Ectodermal cell (in vitro differentiated cells): Measurements from ENCODE around the gene ZNF792.
"Not testable (repeated sequence)": the region's sequence is repeated elsewhere in the genome, so short reads cannot be mapped to it uniquely, and the experiment has no call there.

Experiments used
- H3K27ac ChIP-seq: 2 replicates; pipeline ENCODE4 v1.7.0; 2013; ENCODE audit warnings: mild to moderate bottlenecking, low read depth, low read length; ENCODE audit not compliant: insufficient read depth, poor library complexity, severe bottlenecking
- H3K27me3 ChIP-seq: 2 replicates; pipeline ENCODE4 v1.7.0; 2013; ENCODE audit warnings: mild to moderate bottlenecking, low read length; ENCODE audit not compliant: insufficient read depth, control insufficient read depth, poor library complexity, severe bottlenecking
- H3K36me3 ChIP-seq: one replicate; pipeline ENCODE4 v1.7.0; 2013; ENCODE audit warnings: low read length; ENCODE audit not compliant: control insufficient read depth, insufficient read depth
- H3K4me1 ChIP-seq: one replicate; pipeline ENCODE4 v1.7.0; 2013; ENCODE audit warnings: low read length; ENCODE audit not compliant: control insufficient read depth, insufficient read depth
- H3K4me3 ChIP-seq: 2 replicates; pipeline ENCODE4 v1.7.0; 2013; ENCODE audit warnings: low read depth, low read length, control low read depth; ENCODE audit not compliant: insufficient read depth
- H3K9me3 ChIP-seq: 2 replicates; pipeline ENCODE4 v1.7.0; 2013; ENCODE audit warnings: mild to moderate bottlenecking, low read length, moderate library complexity; ENCODE audit not compliant: control insufficient read depth
- WGBS, 2 experiments: methylation state at CpG; one replicate each; pipeline ENCODE4 v1.1.7; 2013; ENCODE audit warnings: missing lambda C conversion rate in 2 of 2; 5-methylcytosine and 5-hydroxymethylcytosine counted together

ZNF792 gene

DNA sequence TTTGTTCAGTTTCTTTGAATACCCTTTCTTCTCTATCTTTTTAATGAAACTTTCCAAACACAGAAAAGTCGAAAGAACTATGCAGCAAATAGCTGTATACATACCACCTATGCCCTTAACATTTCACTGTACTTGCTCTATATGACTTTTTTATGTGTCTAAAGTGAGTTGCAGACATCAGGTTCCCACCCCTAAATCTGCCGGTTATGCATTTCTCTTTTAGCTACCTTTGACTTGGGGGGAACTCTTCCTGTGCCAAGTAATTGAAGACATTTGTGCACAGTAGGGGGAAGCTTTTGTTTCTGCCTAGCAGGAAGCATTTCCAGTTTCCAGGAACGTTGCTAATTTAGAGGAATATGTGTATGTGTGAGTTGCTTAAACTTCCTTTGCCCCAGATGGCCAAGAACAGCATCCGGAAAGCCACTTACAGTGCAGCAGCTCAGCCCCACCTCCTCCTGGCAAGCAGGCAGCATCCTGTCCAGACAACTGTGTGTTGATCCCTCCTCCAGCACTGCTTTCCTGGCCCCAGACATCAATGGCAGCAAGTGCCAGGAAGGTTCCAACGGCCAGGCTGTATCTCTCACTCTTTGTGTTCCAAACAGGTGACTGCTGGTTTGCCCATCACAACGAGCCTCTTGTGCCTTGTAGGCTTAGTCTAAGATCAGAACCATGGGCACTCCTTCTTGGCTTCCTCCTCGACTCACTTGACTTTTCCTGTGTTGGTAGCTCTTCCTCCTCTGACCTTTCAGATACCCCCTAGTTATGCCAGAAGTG, 21.4 kb upstream of the ZNF792 start:
- H3K4me1 ChIP-seq = no peaks in the 10 kb centered on the region
- 52 to 54% methylated on average over 7 of the region's 7 CpGs for WGBS, 2 experiments
- no peak overlapping the region for H3K4me3 ChIP-seq
- H3K27me3 ChIP-seq = no peaks in the 10 kb centered on the region
- no peaks in the 10 kb centered on the region for H3K9me3 ChIP-seq
- H3K36me3 ChIP-seq = no peaks in the 10 kb centered on the region
- no peak overlapping the region for H3K27ac ChIP-seq

DNA sequence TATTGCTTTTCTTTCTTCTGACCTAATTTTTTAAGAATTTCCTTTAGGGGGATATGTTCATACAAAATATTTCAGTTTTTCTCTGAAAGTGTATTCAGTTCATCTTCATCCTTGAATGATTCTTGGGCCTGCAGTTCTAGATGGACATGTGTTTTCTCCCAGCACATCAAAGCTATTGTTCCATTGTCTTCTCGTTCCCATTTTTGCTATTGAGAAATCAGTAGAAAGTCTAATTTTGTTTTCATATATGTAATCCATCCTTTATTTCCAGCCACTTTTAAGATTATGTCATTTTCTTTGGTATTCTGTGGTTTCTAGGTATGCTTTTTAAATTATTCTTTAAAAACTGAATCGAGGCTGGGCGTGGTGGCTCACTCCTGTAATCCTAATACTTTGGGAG, 20.3 kb upstream of the ZNF792 start:
- Histone ChIP-seq H3K27ac (no peak overlapping the region), H3K4me3 (no peak overlapping the region), H3K27me3 (no peaks in the 10 kb centered on the region), H3K36me3 (no peaks in the 10 kb centered on the region), H3K9me3 (no peaks in the 10 kb centered on the region), H3K4me1 (no peaks in the 10 kb centered on the region)
- whole genome bisulfite sequencing, 2 experiments = 96 to 100% methylated on average over 2 to 3 of the region's 3 CpGs

DNA sequence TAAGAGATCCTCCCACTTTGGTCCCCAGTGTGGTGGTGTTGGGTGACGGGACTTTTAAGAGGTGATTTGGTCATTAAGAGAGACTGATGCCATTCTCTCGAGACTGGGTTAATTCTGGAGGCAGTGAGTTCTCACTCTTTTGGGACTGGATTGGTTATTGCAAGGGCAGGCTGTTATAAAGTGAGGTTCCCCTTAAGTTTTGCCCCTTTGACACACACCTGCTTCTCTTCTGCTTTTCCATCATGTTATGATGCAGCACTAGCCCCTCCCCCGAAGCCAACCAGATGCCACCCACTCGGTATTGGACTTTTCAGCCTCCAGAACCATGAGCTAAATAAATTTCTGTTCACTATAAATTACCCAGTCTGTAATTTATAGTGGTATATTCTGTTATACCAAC, 19.8 kb upstream of the ZNF792 start:
- Histone ChIP-seq H3K4me1 (no peaks in the 10 kb centered on the region), H3K27ac (no peak overlapping the region), H3K9me3 (no peaks in the 10 kb centered on the region), H3K4me3 (no peak overlapping the region), H3K27me3 (no peaks in the 10 kb centered on the region), H3K36me3 (no peaks in the 10 kb centered on the region)
- whole genome bisulfite sequencing, 2 experiments = 90 to 99% methylated on average over 4 of the region's 4 CpGs

DNA sequence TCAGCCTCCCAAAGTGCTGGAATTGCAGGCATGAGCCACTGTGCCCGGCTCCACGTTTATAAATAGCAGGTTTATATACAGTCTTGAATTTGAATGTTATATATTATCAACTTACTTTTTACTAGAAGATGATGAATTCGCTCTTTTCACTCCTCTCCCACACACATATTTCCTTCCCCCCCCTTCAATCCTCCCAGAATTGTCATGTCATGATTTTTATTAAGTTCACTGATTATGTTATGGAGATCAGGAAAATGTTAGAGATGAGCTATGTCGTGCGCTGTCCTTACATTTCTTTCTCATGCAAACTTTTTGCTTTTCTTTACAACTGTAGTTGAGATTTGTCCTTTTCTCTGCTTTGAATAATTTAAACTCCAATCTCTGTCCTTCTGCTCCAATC, 18.2 kb upstream of the ZNF792 start:
- H3K27me3 ChIP-seq = no peaks in the 10 kb centered on the region
- no peaks in the 10 kb centered on the region for H3K36me3 ChIP-seq
- WGBS, 2 experiments = 82 to 92% methylated on average over 2 to 4 of the region's 5 CpGs
- no peaks in the 10 kb centered on the region for H3K4me1 ChIP-seq
- no peak overlapping the region for H3K27ac ChIP-seq
- H3K9me3 ChIP-seq = no peaks in the 10 kb centered on the region
- H3K4me3 ChIP-seq = no peak overlapping the region

DNA sequence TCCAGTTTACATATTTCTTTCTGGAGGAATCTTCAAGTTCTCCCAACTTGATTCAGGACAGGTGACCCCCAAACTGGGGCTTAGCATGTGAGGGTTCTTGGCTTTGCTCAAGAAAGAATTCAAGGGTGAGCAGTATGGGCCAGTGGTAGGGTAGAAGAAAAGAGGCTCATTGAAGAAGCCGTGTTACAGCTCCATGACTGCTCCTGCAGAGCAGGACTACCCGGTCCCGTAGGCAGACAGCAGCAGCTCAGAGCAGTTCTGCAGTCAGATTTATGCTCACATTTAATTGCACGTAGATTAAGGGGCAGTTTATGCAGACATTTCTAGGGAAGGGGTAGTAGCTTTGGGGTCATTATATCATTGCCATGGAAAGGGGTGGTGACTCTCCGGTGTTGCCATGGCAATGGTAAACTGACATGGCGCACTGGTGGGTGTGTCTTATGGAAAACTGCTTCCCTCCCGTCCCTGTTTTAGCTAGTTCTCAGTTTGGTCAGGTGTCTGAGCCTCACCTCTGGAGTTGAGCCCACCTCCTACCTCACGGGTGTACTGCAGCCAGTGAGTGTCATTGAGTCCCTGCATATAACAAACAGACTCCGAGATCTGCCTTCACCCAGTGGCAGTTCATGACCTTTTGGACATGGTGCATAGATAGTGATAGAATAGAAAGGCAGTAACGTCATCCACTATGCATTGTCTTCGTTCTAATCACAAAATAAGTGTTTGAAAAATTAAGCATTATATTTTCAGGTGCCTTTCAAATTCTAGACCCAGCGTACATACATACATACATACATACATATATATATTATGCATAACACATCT, 16.0 kb upstream of the ZNF792 start:
- no peaks in the 10 kb centered on the region for H3K36me3 ChIP-seq
- no peaks in the 10 kb centered on the region for H3K9me3 ChIP-seq
- 84 to 92% methylated on average over 11 to 12 of the region's 12 CpGs for WGBS, 2 experiments
- no peak overlapping the region for H3K4me3 ChIP-seq
- H3K4me1 ChIP-seq = no peaks in the 10 kb centered on the region
- H3K27me3 ChIP-seq = no peaks in the 10 kb centered on the region
- H3K27ac ChIP-seq = no peak overlapping the region

DNA sequence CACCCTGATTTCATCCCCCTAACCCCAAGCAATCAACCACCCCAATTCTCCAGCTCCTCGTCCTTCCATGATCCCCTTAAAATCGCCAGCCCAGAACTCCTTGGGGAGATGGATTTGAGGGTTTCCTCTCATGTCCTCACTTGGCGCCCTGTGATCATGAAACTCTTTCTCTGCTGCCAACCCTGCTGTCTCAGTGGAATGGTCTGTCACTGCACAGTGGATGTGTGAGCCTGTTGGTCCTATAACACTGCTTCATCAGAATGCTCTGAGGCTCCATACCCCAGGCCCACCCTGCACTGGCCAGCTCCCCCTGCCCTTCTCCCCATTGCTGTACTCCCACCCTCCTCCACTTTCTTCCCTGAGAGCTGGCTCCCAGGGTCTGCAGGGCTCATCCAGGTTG, 12.6 kb upstream of the ZNF792 start:
- no peaks in the 10 kb centered on the region for H3K4me1 ChIP-seq
- no peaks in the 10 kb centered on the region for H3K27me3 ChIP-seq
- no peak overlapping the region for H3K27ac ChIP-seq
- 88 to 90% methylated on average over 3 of the region's 3 CpGs for WGBS, 2 experiments
- H3K9me3 ChIP-seq = no peaks in the 10 kb centered on the region
- no peaks in the 10 kb centered on the region for H3K36me3 ChIP-seq
- H3K4me3 ChIP-seq = no peak overlapping the region

DNA sequence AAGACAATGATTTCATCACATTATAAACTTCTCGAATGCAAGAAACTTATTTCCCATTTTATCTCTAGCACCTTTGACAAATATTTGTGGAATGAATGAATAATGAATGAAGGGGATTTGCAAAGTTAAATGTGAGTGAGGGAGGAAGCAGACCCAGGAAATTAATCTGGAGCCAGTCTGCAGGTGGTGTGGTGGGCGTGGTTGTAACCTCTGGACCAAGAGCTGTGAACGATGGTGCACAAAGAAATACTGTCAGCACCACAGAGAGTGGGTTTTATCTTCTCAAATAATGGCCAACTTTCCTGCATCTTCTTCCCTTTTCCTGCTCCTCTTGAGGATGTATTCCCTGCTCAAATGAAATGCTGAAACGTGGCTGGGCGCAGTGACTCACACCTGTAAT, 11.0 kb upstream of the ZNF792 start:
- H3K4me1 ChIP-seq = no peaks in the 10 kb centered on the region
- H3K27me3 ChIP-seq = no peaks in the 10 kb centered on the region
- H3K27ac ChIP-seq = no peak overlapping the region
- no peaks in the 10 kb centered on the region for H3K9me3 ChIP-seq
- H3K36me3 ChIP-seq = no peaks in the 10 kb centered on the region
- WGBS, 2 experiments = 69 to 81% methylated on average over 4 of the region's 5 CpGs
- H3K4me3 ChIP-seq = no peak overlapping the region

DNA sequence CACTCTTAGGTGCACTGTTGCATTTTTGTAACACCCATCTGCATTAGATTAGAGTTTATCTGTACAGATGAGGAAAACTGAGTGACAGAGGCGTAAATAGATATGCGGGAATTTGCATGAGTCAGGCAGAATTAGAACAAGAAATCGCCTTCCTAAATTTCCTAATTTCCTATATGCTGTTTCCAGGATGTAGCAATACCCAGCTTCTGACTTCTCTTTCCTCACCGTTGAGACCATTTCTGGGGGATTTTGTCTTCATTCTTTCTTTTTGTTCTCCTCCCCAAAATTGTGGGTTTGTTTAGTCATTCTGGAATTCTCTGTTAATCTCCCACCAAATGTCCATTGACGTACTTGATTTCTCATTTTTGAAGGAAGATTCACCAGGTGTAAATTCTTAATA, 10.6 kb upstream of the ZNF792 start:
- Histone ChIP-seq H3K27ac (no peak overlapping the region), H3K9me3 (no peaks in the 10 kb centered on the region), H3K4me1 (no peaks in the 10 kb centered on the region), H3K4me3 (no peak overlapping the region), H3K36me3 (no peaks in the 10 kb centered on the region), H3K27me3 (no peaks in the 10 kb centered on the region)
- 75 to 97% methylated on average over 4 to 5 of the region's 5 CpGs for WGBS, 2 experiments

DNA sequence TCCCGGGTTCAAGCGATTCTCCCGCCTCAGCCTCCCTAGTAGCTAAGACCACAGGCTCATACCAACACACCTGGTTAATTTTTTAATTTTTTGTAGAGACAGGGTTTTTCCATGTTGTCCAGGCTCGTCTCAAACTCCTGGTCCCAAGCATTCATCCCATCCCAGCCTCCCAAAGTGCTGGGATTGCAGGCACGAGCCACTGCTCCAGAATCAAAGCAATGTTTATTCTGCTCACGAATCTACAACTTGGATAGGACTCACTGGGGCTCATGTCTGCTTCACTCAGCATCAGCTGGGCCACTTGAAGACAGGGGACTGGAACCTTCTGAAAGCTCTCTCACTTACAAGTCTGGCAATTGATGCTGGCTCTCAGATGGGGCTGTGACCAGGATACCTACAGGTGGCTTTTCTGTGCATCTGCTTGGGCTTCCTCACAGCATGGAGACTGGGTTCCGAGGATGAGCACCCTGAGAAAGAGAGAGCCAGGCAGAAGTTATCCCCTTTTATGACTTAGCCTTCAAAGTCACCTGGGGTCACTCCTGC, 8.2 kb upstream of the ZNF792 start:
- Histone ChIP-seq H3K36me3 (no peaks in the 10 kb centered on the region), H3K9me3 (no peaks in the 10 kb centered on the region), H3K27ac (no peak overlapping the region), H3K4me3 (no peak overlapping the region), H3K27me3 (no peaks in the 10 kb centered on the region), H3K4me1 (no peaks in the 10 kb centered on the region)
- 87 to 88% methylated on average over 7 of the region's 7 CpGs for WGBS, 2 experiments

DNA sequence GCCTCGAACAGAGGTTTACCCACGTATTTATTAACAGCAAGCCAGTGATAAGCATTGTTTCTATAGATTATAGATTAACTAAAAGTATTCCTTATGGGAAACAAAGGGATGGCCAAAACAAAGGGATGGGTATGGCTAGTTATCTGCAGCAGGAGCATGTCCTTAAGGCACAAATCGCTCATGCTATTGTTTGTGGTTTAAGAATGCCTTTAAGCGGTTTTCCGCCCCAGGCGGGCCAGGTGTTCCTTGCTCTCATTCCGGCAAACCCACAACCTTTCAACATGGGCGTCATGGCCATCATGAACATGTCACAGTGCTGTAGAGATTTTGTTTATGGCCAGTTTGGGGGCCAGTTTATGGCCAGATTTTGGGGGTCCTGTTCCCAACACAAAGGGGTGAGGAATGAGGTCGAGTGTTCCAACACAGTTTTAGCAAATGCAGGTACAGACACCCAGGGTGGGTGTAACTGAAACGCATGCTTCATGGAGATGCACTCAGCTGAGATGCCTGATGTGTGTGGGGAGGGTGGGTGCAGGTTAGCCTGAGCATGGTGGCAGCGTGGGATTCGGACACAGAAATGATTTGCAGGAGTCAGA, 6.3 kb upstream of the ZNF792 start:
- 89 to 90% methylated on average over 10 to 12 of the region's 12 CpGs for WGBS, 2 experiments

More for the DNA sequence above, 6.3 kb upstream of the ZNF792 start:
- H3K4me3 ChIP-seq, H3K27ac ChIP-seq, H3K9me3 ChIP-seq, H3K4me1 ChIP-seq, H3K27me3 ChIP-seq, H3K36me3 ChIP-seq: not testable (repeated sequence)
